ENCODE measurements around the gene UBAC2.

Gene UBAC2

GRCh38 chr13:99327126-99327525 lies 126.5 kb downstream of the UBAC2 start:
- H3K36me3 ChIP-seq, result peaks cover 33% of the 10 kb centered on the region
- no peak for TF ChIP-seq CTCF (IDR thresholded peaks at IDR 0.05; ENCODE audit: low read depth, low read length)
- no peak overlapping the region for H3K27ac ChIP-seq
- DNase-seq, result no peak
- H3K9me3 ChIP-seq (ENCODE audit: severe bottlenecking), result no peaks in the 10 kb centered on the region
- no peaks in the 10 kb centered on the region for H3K27me3 ChIP-seq (ENCODE audit: insufficient read depth, low read depth, severe bottlenecking)
- H3K4me3 ChIP-seq (ENCODE audit: low read depth, low read length), result no peak overlapping the region

GRCh38 chr13:99327761-99328160 lies 127.1 kb downstream of the UBAC2 start:
- Histone ChIP-seq H3K36me3 (peaks cover 33% of the 10 kb centered on the region), H3K9me3 (ENCODE audit: severe bottlenecking) (no peaks in the 10 kb centered on the region), H3K27ac (no peak overlapping the region), H3K4me3 (ENCODE audit: low read depth, low read length) (no peak overlapping the region), H3K27me3 (ENCODE audit: insufficient read depth, low read depth, severe bottlenecking) (no peaks in the 10 kb centered on the region)
- no peak for DNase-seq
- TF ChIP-seq CTCF (IDR thresholded peaks at IDR 0.05; ENCODE audit: low read depth, low read length), result no peak

- TF ChIP-seq CTCF (IDR thresholded peaks at IDR 0.05; ENCODE audit: low read depth, low read length), result no peak
- Histone ChIP-seq H3K27me3 (ENCODE audit: insufficient read depth, low read depth, severe bottlenecking) (no peaks in the 10 kb centered on the region), H3K4me3 (ENCODE audit: low read depth, low read length) (no peak overlapping the region), H3K36me3 (peaks cover 32% of the 10 kb centered on the region), H3K9me3 (ENCODE audit: severe bottlenecking) (no peaks in the 10 kb centered on the region), H3K27ac (no peak overlapping the region)
- DNase-seq, result no peak
These were observed 128.8 kb downstream of the UBAC2 start for GRCh38 chr13:99329477-99329876.

GRCh38 chr13:99330942-99331341 lies 130.3 kb downstream of the UBAC2 start:
- Histone ChIP-seq H3K27me3 (ENCODE audit: insufficient read depth, low read depth, severe bottlenecking) (no peaks in the 10 kb centered on the region), H3K36me3 (peaks cover 30% of the 10 kb centered on the region)
- no peak for DNase-seq

GRCh38 chr13:99331881-99332293 lies 131.2 kb downstream of the UBAC2 start:
- TF ChIP-seq CTCF (IDR thresholded peaks at IDR 0.05; ENCODE audit: low read depth, low read length), result no peak
- no peaks in the 10 kb centered on the region for H3K27me3 ChIP-seq (ENCODE audit: insufficient read depth, low read depth, severe bottlenecking)
- H3K4me3 ChIP-seq (ENCODE audit: low read depth, low read length), result no peak overlapping the region
- peaks cover 25% of the 10 kb centered on the region for H3K36me3 ChIP-seq
- H3K9me3 ChIP-seq (ENCODE audit: severe bottlenecking), result no peaks in the 10 kb centered on the region
- no peak for DNase-seq
- no peak overlapping the region for H3K27ac ChIP-seq

More at GRCh38 chr13:99330942-99331341, 130.3 kb downstream of the UBAC2 start:
- Histone ChIP-seq H3K4me3 (ENCODE audit: low read depth, low read length) (no peak overlapping the region), H3K27ac (no peak overlapping the region), H3K9me3 (ENCODE audit: severe bottlenecking) (no peaks in the 10 kb centered on the region)
- no peak for TF ChIP-seq CTCF (IDR thresholded peaks at IDR 0.05; ENCODE audit: low read depth, low read length)

GRCh38 chr13:99332456-99332855 lies 131.8 kb downstream of the UBAC2 start:
- no peak for DNase-seq
- no peaks in the 10 kb centered on the region for H3K27me3 ChIP-seq (ENCODE audit: insufficient read depth, low read depth, severe bottlenecking)
- H3K4me3 ChIP-seq (ENCODE audit: low read depth, low read length), result no peak overlapping the region
- no peak overlapping the region for H3K27ac ChIP-seq
- peaks cover 22% of the 10 kb centered on the region for H3K36me3 ChIP-seq
- TF ChIP-seq CTCF (IDR thresholded peaks at IDR 0.05; ENCODE audit: low read depth, low read length), result no peak
- no peaks in the 10 kb centered on the region for H3K9me3 ChIP-seq (ENCODE audit: severe bottlenecking)

All from WERI-Rb-1 (cell line).